HepG2 (cell line): ENCODE results near the gene KIF19. TPM values are rescaled to one million over a fixed set of nuclear protein-coding genes. Genes with fewer than 3 reads are reported as not detected.
A peak's percentile ranks its signal among the peaks of the same experiment; 100 is the strongest.

Experiments
- ARNTL ChIP-seq: sonication (generic); formaldehyde crosslinking; IDR thresholded peaks from 2 replicates; pipeline ENCODE4 v1.4.0; 2020; ENCODE audit warnings: mild to moderate bottlenecking, missing genetic modification reagents
- ATF7 ChIP-seq, 2 experiments: fragments of 450-650 bp in 1 of 2; sonication (generic) in 1 of 2; formaldehyde crosslinking in 1 of 2; IDR thresholded peaks; 2 replicates each; pipeline versions ENCODE4 v1.4.0 to v1.6.1; 2016 to 2020; ENCODE audit warnings: antibody characterized with exemption in 1 of 2, mild to moderate bottlenecking in 1 of 2, missing genetic modification reagents in 1 of 2
- DPF2 ChIP-seq: sonication (generic); formaldehyde crosslinking; IDR thresholded peaks from 2 replicates; pipeline ENCODE4 v1.4.0; 2020; ENCODE audit warnings: mild to moderate bottlenecking, low read depth, missing genetic modification reagents, borderline replicate concordance
- FOXA3 ChIP-seq: IDR thresholded peaks from 2 replicates; pipeline ENCODE4 v1.6.1; 2016; ENCODE audit warnings: missing genetic modification reagents, missing compliant biosample characterization
- GABPA ChIP-seq, 2 experiments: IDR thresholded peaks; 2 replicates each; pipeline ENCODE4 v1.6.1; 2011 to 2016; ENCODE audit warnings: low read depth in 2 of 2, low read length in 1 of 2, missing biosample characterization in 1 of 2, missing genetic modification characterization in 1 of 2
- JDP2 ChIP-seq: sonication (generic); formaldehyde crosslinking; IDR thresholded peaks from 2 replicates; pipeline ENCODE4 v1.8.1; 2022; ENCODE audit warnings: missing genetic modification reagents, borderline replicate concordance
- LCORL ChIP-seq, 2 experiments: fragments of 450-650 bp in 1 of 2; sonication (generic) in 1 of 2; formaldehyde crosslinking in 1 of 2; IDR thresholded peaks; 2 replicates each; pipeline versions ENCODE4 v1.5.0 to v1.6.1; 2017 to 2020; ENCODE audit warnings: antibody characterized with exemption in 1 of 2, missing genetic modification reagents in 1 of 2
- MYNN ChIP-seq: sonication (generic); formaldehyde crosslinking; IDR thresholded peaks from 2 replicates; pipeline ENCODE4 v1.4.0; 2020; ENCODE audit warnings: mild to moderate bottlenecking, low read depth, missing genetic modification reagents
- NCOA2 ChIP-seq: sonication (generic); formaldehyde crosslinking; IDR thresholded peaks from 2 replicates; pipeline ENCODE4 v1.8.0; 2022; ENCODE audit warnings: inconsistent platforms
- SMC3 ChIP-seq: IDR thresholded peaks from 2 replicates; pipeline ENCODE4 v1.6.1; 2011; ENCODE audit warnings: low read length, improper control_type of control experiment
- TEAD3 ChIP-seq: optimal IDR thresholded peaks from 2 replicates; pipeline ENCODE3; 2016; ENCODE audit warnings: borderline replicate concordance
- ZFY ChIP-seq: sonication (generic); formaldehyde crosslinking; IDR thresholded peaks from 2 replicates; pipeline ENCODE4 v1.4.0; 2020; ENCODE audit warnings: missing genetic modification reagents
- ZNF33A ChIP-seq: sonication (generic); formaldehyde crosslinking; IDR thresholded peaks from 2 replicates; pipeline ENCODE4 v1.5.1; 2020; ENCODE audit warnings: missing genetic modification reagents, mild to moderate bottlenecking, moderate library complexity, borderline replicate concordance
- ZNF432 ChIP-seq: sonication (generic); formaldehyde crosslinking; IDR thresholded peaks from 2 replicates; pipeline ENCODE4 v1.5.0; 2020; ENCODE audit warnings: missing genetic modification reagents, mild to moderate bottlenecking, borderline replicate concordance
- ZNF572 ChIP-seq: sonication (generic); formaldehyde crosslinking; IDR thresholded peaks from 2 replicates; pipeline ENCODE4 v1.5.1; 2020; ENCODE audit warnings: mild to moderate bottlenecking, missing genetic modification reagents
- ZNF747 ChIP-seq: sonication (generic); formaldehyde crosslinking; IDR thresholded peaks from 2 replicates; pipeline ENCODE4 v1.8.1; 2023; ENCODE audit warnings: missing genetic modification reagents, mild to moderate bottlenecking, borderline replicate concordance
- ZNF761 ChIP-seq: sonication (generic); formaldehyde crosslinking; conservative IDR thresholded peaks from 2 replicates; pipeline ENCODE4 v1.4.0; 2020; ENCODE audit warnings: mild to moderate bottlenecking, missing genetic modification reagents
- ZNF83 ChIP-seq: sonication (generic); formaldehyde crosslinking; IDR thresholded peaks from 2 replicates; pipeline ENCODE4 v1.4.0; 2020; ENCODE audit warnings: missing genetic modification reagents, mild to moderate bottlenecking, borderline replicate concordance
- polyA plus RNA-seq, 8 experiments: library from polyadenylated mRNA; depleted of rRNA in 3 of 8; stranded (reverse) in 7 of 8; unstranded in 1 of 8; fragments of >200 nt; fragmentation: Illumina TruSeq in 4 of 8; extraction: Trizol in 4 of 8; gene quantifications; 2 replicates each; pipeline versions ENCODE4 v1.2.1 to v1.2.3, GENCODE V29; 2011 to 2016; ENCODE audit warnings: low read depth in 4 of 8, missing spikeins in 1 of 8, mixed read lengths in 1 of 8; ENCODE audit not compliant: insufficient read depth in 1 of 8
- total RNA-seq, 5 experiments: library from RNA; depleted of rRNA; stranded (reverse); fragments of >200 nt; fragmentation: Illumina TruSeq; extraction: Trizol; gene quantifications; 2 replicates each; pipeline ENCODE4 v1.2.3, GENCODE V29; 2016; ENCODE audit warnings: low read depth in 1 of 5
- TF ChIP-seq, protein P1 (sequence below): IDR thresholded peaks from 2 replicates; pipeline ENCODE4 v1.6.1; 2016; ENCODE audit warnings: low read depth
- TF ChIP-seq, protein P2 (sequence below): sonication (generic); formaldehyde crosslinking; IDR thresholded peaks from 2 replicates; pipeline ENCODE4 v1.5.0; 2020; ENCODE audit warnings: missing genetic modification reagents
- TF ChIP-seq, protein P3 (sequence below): IDR thresholded peaks from 2 replicates; pipeline ENCODE4 v1.4.0; 2020; ENCODE audit warnings: mild to moderate bottlenecking, missing genetic modification reagents

Gene KIF19
- total and polyA plus RNA-seq, 2 of the 13 experiments (the other 11 are each of a cell fraction or from before 2014, with no cell fraction given), result not detected

DNA sequence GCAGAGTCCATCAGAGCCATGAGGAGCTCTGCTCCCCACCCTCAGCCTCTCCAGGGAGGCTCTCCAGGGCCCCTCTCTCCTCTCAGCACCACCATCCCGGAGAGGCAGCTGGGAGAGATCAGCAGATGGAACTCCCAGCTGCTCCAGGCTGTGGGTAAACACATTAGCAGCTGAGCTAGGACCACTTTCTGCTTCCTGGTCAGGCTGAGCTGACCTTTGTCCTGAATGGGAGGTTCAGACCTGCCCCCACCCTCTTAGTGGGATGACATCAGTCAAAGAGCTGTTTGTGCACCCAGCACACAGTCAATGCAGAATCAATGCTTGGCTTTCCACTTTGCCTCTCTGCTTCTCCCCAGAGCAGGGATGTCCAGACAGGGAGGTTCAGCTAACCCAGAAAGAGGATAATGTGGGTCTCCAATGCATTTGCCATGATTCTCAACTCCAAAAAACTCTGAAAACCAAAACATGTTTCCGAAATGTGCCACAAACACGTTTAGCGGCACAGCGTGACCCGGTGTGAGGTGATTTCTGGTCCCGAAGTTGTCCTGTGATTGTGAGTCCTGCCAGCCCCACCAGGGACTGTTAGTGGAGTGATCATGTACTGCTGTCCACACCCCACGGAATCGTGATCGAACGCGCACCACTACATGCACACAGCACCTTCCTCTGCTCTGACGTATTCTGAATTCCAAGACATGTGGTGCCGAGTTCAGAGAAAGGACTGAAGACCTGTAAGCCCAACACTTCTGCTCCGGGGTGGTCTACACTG, 48.0 kb downstream of the KIF19 start (continued):
- TF ChIP-seq ZNF761 (CRISPR knock-in tag) (peak; percentile 90; the same call in 1 of the 2 replicates), ZNF572 (CRISPR knock-in tag) (no peak), ATF7 (IDR thresholded peaks at IDR 0.05) (peak; percentile 91), ATF7 (CRISPR knock-in tag; IDR thresholded peaks at IDR 0.05) (peak; percentile 99), ZNF33A (CRISPR knock-in tag) (no peak), MYNN (no peak), NCOA2 (CRISPR knock-in tag) (peak; percentile 71; the same call in 1 of the 2 replicates), TEAD3 (CRISPR knock-in tag) (peak; percentile 58), ARNTL (CRISPR knock-in tag) (0 out of 2 replicates have a peak, but pooled peaks have one; percentile 28), ZFY (CRISPR knock-in tag) (0 out of 2 replicates have a peak, but pooled peaks have one; percentile 32), LCORL (IDR thresholded peaks at IDR 0.05) (no peak), LCORL (CRISPR knock-in tag; IDR thresholded peaks at IDR 0.05) (peak; percentile 98), ZNF432 (no peak), SMC3 (0 out of 2 replicates have a peak, but pooled peaks have one; percentile 16), JDP2 (no peak), DPF2 (CRISPR knock-in tag) (peak; percentile 75; the same call in 1 of the 2 replicates), FOXA3 (CRISPR knock-in tag) (peak; percentile 92), ZNF747 (CRISPR knock-in tag) (no peak), ZNF83 (CRISPR knock-in tag) (no peak), GABPA (IDR thresholded peaks at IDR 0.05; ENCODE audit: low read depth, low read length) (peak; percentile 44), GABPA (CRISPR knock-in tag; IDR thresholded peaks at IDR 0.05; ENCODE audit: low read depth) (peak; percentile 85)
- TF ChIP-seq, protein P1, sequence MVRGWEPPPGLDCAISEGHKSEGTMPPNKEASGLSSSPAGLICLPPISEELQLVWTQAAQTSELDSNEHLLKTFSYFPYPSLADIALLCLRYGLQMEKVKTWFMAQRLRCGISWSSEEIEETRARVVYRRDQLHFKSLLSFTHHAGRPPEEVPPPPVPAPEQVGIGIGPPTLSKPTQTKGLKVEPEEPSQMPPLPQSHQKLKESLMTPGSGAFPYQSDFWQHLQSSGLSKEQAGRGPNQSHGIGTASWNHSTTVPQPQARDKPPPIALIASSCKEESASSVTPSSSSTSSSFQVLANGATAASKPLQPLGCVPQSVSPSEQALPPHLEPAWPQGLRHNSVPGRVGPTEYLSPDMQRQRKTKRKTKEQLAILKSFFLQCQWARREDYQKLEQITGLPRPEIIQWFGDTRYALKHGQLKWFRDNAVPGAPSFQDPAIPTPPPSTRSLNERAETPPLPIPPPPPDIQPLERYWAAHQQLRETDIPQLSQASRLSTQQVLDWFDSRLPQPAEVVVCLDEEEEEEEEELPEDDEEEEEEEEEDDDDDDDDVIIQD (CRISPR knock-in tag), result peak; percentile 74; the same call in 1 of the 2 replicates
- TF ChIP-seq, protein P2, sequence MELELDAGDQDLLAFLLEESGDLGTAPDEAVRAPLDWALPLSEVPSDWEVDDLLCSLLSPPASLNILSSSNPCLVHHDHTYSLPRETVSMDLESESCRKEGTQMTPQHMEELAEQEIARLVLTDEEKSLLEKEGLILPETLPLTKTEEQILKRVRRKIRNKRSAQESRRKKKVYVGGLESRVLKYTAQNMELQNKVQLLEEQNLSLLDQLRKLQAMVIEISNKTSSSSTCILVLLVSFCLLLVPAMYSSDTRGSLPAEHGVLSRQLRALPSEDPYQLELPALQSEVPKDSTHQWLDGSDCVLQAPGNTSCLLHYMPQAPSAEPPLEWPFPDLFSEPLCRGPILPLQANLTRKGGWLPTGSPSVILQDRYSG (CRISPR knock-in tag), result no peak
- TF ChIP-seq, protein P3, sequence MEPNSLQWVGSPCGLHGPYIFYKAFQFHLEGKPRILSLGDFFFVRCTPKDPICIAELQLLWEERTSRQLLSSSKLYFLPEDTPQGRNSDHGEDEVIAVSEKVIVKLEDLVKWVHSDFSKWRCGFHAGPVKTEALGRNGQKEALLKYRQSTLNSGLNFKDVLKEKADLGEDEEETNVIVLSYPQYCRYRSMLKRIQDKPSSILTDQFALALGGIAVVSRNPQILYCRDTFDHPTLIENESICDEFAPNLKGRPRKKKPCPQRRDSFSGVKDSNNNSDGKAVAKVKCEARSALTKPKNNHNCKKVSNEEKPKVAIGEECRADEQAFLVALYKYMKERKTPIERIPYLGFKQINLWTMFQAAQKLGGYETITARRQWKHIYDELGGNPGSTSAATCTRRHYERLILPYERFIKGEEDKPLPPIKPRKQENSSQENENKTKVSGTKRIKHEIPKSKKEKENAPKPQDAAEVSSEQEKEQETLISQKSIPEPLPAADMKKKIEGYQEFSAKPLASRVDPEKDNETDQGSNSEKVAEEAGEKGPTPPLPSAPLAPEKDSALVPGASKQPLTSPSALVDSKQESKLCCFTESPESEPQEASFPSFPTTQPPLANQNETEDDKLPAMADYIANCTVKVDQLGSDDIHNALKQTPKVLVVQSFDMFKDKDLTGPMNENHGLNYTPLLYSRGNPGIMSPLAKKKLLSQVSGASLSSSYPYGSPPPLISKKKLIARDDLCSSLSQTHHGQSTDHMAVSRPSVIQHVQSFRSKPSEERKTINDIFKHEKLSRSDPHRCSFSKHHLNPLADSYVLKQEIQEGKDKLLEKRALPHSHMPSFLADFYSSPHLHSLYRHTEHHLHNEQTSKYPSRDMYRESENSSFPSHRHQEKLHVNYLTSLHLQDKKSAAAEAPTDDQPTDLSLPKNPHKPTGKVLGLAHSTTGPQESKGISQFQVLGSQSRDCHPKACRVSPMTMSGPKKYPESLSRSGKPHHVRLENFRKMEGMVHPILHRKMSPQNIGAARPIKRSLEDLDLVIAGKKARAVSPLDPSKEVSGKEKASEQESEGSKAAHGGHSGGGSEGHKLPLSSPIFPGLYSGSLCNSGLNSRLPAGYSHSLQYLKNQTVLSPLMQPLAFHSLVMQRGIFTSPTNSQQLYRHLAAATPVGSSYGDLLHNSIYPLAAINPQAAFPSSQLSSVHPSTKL (CRISPR knock-in tag), result peak; percentile 89
